ENCODE measurements around the gene RBM14.
A peak's percentile ranks its signal among the peaks of the same experiment; 100 is the strongest.

- TF ChIP-seq CTCF (IDR thresholded peaks at IDR 0.05) (peak; percentile 84), EZH2 (IDR thresholded peaks at IDR 0.05; ENCODE audit: borderline replicate concordance, insufficient read depth, low read depth, low read length, poor library complexity, severe bottlenecking) (no peak)
These were observed 37.3 kb upstream of the RBM14 start for GRCh38 chr11:66579017-66579606.

Data from B cell (primary cell).